PC-3 (cell line): ENCODE measurements around the gene MAP6.

Source experiments
- EZH2phosphoT487 ChIP-seq: fragments of 300-600 bp; sonication (generic); IDR thresholded peaks from 2 replicates; pipeline ENCODE4 v1.6.1; 2018; ENCODE audit warnings: mild to moderate bottlenecking, antibody characterized with exemption, low read length, borderline replicate concordance
- TF ChIP-seq, protein P1 (sequence below): fragments of 300-600 bp; sonication (generic); conservative IDR thresholded peaks from 2 replicates; pipeline ENCODE4 v1.5.1; 2017; ENCODE audit warnings: antibody characterized with exemption, low read depth, mild to moderate bottlenecking, low read length

DNA sequence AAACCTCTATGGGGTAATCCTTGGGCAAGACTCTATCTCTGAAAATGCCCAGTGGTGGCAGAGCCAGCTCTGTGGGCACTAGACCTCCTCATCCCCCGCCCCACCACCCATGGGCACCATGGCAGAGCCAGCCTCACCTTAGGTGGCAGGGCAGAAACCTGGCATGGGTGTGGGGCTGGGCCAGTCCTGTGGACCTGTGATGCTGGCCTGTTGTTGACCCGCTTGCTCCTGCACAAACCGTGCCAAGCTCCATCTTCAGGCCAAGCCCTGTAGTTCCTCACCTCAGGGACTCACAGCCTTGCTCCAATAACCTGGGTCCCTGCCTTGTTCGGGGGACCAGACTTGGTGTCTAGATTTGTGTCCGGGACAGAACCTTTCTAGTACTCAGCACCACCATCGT, 115.7 kb downstream of the MAP6 start:
- TF ChIP-seq, protein P1, sequence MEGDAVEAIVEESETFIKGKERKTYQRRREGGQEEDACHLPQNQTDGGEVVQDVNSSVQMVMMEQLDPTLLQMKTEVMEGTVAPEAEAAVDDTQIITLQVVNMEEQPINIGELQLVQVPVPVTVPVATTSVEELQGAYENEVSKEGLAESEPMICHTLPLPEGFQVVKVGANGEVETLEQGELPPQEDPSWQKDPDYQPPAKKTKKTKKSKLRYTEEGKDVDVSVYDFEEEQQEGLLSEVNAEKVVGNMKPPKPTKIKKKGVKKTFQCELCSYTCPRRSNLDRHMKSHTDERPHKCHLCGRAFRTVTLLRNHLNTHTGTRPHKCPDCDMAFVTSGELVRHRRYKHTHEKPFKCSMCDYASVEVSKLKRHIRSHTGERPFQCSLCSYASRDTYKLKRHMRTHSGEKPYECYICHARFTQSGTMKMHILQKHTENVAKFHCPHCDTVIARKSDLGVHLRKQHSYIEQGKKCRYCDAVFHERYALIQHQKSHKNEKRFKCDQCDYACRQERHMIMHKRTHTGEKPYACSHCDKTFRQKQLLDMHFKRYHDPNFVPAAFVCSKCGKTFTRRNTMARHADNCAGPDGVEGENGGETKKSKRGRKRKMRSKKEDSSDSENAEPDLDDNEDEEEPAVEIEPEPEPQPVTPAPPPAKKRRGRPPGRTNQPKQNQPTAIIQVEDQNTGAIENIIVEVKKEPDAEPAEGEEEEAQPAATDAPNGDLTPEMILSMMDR, result no peak
- TF ChIP-seq EZH2phosphoT487, result no peak
